LNCAP (cell line): Measurements from ENCODE around the gene PRR20G.

Experiments used
- TF ChIP-seq, protein P1 (sequence below): fragments of 450-650 bp; IDR thresholded peaks from 2 replicates; pipeline ENCODE4 v1.5.1; 2017; ENCODE audit warnings: mild to moderate bottlenecking

Gene PRR20G

GRCh38 chr3:127255516-127255915, 32.3 kb downstream of the PRR20G start:
- TF ChIP-seq, protein P1, sequence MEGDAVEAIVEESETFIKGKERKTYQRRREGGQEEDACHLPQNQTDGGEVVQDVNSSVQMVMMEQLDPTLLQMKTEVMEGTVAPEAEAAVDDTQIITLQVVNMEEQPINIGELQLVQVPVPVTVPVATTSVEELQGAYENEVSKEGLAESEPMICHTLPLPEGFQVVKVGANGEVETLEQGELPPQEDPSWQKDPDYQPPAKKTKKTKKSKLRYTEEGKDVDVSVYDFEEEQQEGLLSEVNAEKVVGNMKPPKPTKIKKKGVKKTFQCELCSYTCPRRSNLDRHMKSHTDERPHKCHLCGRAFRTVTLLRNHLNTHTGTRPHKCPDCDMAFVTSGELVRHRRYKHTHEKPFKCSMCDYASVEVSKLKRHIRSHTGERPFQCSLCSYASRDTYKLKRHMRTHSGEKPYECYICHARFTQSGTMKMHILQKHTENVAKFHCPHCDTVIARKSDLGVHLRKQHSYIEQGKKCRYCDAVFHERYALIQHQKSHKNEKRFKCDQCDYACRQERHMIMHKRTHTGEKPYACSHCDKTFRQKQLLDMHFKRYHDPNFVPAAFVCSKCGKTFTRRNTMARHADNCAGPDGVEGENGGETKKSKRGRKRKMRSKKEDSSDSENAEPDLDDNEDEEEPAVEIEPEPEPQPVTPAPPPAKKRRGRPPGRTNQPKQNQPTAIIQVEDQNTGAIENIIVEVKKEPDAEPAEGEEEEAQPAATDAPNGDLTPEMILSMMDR: no peak

DNA sequence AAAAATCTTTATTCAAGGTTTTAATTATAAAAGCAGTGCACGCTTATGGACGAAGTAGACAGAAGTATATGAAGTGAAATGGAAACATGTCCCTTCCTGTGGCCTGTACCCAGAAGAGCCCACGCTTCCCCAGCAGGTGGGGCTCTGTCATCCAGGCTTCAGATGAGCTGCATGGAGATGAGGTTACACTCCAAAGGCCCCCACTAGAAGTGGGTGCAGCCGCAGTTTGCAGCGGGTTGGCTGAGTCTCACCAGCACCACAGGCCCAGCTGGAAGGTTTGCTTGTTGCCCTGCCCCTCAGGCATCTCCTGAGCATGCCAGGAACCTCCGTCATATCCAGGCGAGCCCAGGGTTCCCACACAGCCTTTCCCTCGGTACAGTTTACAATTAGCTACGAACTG, 33.1 kb downstream of the PRR20G start:
- TF ChIP-seq, protein P1: peak; percentile 47

DNA sequence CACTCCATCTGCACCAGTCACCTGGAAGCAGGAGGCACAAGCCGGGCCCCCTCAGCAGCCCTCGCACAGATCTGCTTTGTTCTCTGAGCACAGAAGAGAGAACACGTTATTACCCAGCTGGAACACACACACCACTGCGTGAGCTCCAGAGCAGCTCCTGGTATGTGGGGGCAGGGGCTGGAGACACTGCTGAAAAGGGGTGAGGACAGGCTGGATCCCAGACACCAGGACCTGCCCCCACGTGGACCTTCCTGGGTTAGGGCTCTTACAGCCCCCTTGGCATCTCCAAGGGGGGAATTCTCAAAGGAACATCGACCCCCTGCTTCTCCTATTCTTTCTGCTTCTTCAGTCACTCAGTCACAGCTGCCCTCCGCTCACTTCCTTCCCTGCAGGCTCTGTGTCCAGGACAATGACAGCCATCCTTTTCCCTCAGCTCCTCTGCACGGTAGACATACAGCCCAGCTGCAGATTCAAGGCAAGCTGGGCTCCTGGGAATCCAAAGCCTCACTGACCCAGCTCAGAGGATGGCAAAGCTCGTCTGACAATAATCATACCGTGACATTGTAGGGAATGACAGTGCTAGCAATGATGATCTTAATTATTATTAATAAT, 33.7 kb downstream of the PRR20G start:
- TF ChIP-seq, protein P1: no peak

GRCh38 chr3:127253491-127253890, 34.4 kb downstream of the PRR20G start:
- TF ChIP-seq, protein P1: no peak

- TF ChIP-seq, protein P1: no peak
Measured at GRCh38 chr3:127252446-127252845, 35.4 kb downstream of the PRR20G start.

DNA sequence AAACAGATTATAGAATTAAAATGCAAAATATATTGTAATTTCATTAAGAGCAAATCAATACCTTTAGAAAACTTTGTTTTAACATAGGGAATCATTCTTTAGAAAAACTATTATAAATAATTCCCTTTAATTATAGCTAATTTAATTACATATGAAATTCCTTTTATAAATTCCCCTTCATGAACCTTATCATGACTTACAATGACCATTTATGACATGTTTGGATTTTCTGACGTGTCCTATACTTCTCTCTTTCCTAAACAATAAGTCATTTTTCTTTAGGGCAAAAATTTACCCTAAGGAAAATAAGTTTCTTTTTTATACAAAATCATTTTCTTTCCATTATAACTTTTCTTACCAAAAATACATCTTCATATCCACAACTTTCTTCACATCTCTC, 37.8 kb downstream of the PRR20G start:
- TF ChIP-seq, protein P1: no peak

DNA sequence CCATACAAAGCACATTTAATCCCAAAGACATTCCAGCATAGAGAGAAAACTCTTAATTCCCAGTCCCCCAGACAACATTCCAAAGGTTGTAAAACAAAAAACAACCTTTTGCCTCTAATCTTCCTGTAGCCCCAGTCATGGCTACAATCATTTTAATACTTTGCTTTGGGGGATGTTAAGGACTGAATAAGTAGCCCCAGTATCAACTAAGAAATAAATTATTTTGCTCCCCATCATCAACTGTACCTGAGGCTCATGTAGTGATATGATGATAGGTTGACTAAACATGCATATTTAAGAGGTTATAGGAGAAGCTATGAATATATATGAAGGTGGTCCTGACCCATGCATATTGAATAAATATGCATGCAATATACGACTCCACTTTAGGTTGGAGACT, 40.6 kb downstream of the PRR20G start:
- TF ChIP-seq, protein P1: no peak

DNA sequence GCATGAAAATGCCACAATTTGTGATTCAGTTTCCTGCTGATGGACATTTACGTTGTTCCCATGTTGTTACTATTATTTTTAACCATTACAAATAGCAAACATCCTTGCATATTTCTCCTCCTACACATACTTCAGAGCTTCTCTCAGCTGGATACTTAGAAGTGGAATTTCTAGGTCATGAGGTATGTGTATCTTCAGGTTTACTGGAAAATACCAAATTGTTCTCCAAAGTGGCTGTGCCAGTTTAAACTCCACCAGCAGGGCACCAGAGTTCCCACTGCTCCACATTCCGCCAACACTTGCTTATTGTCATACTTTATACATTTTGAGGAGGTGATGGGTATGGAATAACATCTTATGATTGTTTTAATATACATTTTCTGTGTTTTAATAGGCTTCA, 49.2 kb downstream of the PRR20G start:
- TF ChIP-seq, protein P1: no peak
